Ishikawa (cell line): ENCODE data around the gene PPP1R13B.

Source experiments
- CEBPB ChIP-seq: IDR thresholded peaks from 2 replicates; pipeline ENCODE4 v1.6.1; 2012
- CREB1 ChIP-seq: IDR thresholded peaks from 2 replicates; pipeline ENCODE4 v1.6.1; 2012; ENCODE audit warnings: low read depth
- EGR1 ChIP-seq: IDR thresholded peaks from 2 replicates; pipeline ENCODE4 v1.6.1; 2012
- EP300 ChIP-seq: IDR thresholded peaks from 2 replicates; pipeline ENCODE4 v1.6.1; 2012; ENCODE audit warnings: borderline replicate concordance
- FOXM1 ChIP-seq: IDR thresholded peaks from 2 replicates; pipeline ENCODE4 v1.6.1; 2012; ENCODE audit warnings: low read depth, borderline replicate concordance
- NFIC ChIP-seq: IDR thresholded peaks from 2 replicates; pipeline ENCODE4 v1.6.1; 2012
- RAD21 ChIP-seq: IDR thresholded peaks from 2 replicates; pipeline ENCODE4 v1.6.1; 2012; ENCODE audit warnings: low read depth
- TAF1 ChIP-seq: IDR thresholded peaks from 2 replicates; pipeline ENCODE4 v1.6.1; 2012; ENCODE audit warnings: low read depth, mild to moderate bottlenecking
- TCF12 ChIP-seq: IDR thresholded peaks from 2 replicates; pipeline ENCODE4 v1.6.1; 2012; ENCODE audit warnings: low read depth
- TEAD4 ChIP-seq: IDR thresholded peaks from 2 replicates; pipeline ENCODE4 v1.6.1; 2012
- YY1 ChIP-seq: IDR thresholded peaks from 2 replicates; pipeline ENCODE4 v1.6.1; 2012; ENCODE audit warnings: low read depth
- ZBTB7A ChIP-seq: IDR thresholded peaks from 2 replicates; pipeline ENCODE4 v1.6.1; 2012; ENCODE audit warnings: low read depth
- TF ChIP-seq, protein P1 (sequence below): IDR thresholded peaks from 2 replicates; pipeline ENCODE4 v1.6.1; 2012
- TF ChIP-seq, protein P2 (sequence below): IDR thresholded peaks from 2 replicates; pipeline ENCODE4 v1.6.1; 2012; ENCODE audit warnings: low read depth, mild to moderate bottlenecking
- TF ChIP-seq, protein P3 (sequence below): IDR thresholded peaks from 2 replicates; pipeline ENCODE4 v1.6.1; 2012

PPP1R13B gene

DNA sequence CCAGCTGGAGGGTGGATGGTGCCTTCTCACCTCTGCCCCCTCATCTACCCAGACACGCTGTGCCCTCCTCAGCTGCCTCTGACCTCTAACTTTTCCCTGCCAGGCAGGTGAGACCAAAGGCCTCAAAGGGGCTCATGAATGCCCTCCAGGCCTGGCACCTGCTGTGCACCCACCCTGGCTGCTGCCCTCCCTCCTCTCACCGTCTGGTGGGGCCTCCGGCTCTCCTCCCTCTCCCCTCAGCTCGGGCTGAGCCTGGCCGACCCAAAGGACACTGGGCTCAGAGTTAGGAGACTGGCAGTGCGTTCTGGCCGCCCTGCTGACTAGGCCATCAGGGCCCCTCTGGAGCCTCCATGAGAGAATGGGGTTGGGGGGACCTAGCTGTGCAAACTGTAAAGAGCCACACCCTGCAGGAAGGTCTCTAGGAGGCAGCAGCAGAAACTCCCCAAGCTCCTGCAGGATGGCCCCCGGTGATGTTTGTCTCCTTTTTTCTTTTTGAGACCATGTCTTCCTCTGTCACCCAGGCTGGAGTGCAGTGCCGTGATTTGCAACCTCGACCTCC lies 40.3 kb upstream of the PPP1R13B start:
- no peak for TF ChIP-seq CREB1
- TF ChIP-seq YY1, result no peak
- TF ChIP-seq EP300, result no peak
- TF ChIP-seq, protein P1, sequence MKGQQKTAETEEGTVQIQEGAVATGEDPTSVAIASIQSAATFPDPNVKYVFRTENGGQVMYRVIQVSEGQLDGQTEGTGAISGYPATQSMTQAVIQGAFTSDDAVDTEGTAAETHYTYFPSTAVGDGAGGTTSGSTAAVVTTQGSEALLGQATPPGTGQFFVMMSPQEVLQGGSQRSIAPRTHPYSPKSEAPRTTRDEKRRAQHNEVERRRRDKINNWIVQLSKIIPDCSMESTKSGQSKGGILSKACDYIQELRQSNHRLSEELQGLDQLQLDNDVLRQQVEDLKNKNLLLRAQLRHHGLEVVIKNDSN, result no peak
- TF ChIP-seq, protein P2, sequence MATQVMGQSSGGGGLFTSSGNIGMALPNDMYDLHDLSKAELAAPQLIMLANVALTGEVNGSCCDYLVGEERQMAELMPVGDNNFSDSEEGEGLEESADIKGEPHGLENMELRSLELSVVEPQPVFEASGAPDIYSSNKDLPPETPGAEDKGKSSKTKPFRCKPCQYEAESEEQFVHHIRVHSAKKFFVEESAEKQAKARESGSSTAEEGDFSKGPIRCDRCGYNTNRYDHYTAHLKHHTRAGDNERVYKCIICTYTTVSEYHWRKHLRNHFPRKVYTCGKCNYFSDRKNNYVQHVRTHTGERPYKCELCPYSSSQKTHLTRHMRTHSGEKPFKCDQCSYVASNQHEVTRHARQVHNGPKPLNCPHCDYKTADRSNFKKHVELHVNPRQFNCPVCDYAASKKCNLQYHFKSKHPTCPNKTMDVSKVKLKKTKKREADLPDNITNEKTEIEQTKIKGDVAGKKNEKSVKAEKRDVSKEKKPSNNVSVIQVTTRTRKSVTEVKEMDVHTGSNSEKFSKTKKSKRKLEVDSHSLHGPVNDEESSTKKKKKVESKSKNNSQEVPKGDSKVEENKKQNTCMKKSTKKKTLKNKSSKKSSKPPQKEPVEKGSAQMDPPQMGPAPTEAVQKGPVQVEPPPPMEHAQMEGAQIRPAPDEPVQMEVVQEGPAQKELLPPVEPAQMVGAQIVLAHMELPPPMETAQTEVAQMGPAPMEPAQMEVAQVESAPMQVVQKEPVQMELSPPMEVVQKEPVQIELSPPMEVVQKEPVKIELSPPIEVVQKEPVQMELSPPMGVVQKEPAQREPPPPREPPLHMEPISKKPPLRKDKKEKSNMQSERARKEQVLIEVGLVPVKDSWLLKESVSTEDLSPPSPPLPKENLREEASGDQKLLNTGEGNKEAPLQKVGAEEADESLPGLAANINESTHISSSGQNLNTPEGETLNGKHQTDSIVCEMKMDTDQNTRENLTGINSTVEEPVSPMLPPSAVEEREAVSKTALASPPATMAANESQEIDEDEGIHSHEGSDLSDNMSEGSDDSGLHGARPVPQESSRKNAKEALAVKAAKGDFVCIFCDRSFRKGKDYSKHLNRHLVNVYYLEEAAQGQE, result no peak
- no peak for TF ChIP-seq TEAD4
- no peak for TF ChIP-seq EGR1
- TF ChIP-seq ZBTB7A, result no peak
- TF ChIP-seq NFIC, result no peak
- TF ChIP-seq, protein P3, sequence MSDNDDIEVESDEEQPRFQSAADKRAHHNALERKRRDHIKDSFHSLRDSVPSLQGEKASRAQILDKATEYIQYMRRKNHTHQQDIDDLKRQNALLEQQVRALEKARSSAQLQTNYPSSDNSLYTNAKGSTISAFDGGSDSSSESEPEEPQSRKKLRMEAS, result no peak
- TF ChIP-seq TAF1, result no peak
- no peak for TF ChIP-seq CEBPB

DNA sequence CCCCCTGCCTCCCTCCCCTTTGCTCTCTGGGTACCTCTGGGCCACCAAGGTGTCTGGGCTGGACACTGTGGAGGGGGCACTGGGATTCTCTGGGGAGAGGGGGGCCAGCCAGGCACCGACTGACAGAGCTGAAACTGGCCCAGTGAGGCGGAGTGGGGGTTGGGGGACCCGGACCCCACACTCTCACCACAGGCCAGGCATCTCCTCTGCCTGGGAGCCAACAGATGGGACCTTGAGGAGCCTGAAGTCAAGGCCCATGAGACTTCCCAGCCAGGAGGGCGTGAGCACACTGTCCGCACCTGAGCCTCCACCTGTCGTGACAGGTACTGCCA lies 39.8 kb upstream of the PPP1R13B start:
- TF ChIP-seq CEBPB (no peak), EGR1 (no peak), TAF1 (no peak)
- TF ChIP-seq, protein P2, result no peak
- TF ChIP-seq, protein P3, result no peak

DNA sequence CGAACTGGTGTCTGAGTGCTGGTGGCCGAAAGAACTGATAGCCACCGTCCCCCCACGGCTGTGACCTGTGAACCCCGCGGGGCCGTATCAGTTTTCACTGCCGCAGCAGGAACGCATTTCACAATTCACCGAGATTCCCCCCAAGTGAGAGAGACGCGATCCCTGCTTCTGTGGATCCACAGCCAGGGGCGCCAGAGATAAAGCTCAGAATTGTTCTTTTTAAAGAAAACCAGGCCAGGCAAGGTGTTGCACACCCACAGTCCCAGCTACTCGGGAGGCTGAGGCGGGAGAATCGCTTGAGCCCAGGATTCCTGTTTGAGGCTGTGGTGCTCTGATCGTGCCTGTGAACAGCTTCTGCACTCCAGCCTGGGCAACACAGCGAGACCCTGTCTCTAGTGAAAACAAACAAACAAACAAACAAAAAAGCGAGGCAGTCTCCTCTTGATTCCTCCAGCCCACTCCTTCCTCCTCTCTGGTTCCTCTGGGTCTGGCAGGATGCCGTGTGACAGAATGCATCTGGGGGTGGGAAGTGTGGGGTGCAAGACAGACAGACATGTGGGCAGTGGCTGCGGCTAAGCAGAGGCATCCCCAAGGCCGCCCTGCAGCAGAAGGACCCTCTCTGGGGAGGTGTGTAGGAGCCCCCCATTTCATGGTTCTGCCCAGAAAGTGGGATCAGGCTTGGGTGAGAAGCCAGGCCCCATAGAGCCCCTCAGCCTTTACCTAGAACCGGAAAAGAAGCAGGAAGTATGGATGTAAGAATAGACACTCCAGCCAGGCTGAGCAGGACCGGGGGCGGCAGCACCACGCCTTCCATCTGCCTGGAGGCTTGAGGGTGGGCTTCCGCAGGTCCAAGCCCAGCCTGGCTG lies 39.2 kb upstream of the PPP1R13B start:
- no peak for TF ChIP-seq YY1
- TF ChIP-seq CEBPB, result 0 out of 2 replicates have a peak, but pooled peaks have one; percentile 11

DNA sequence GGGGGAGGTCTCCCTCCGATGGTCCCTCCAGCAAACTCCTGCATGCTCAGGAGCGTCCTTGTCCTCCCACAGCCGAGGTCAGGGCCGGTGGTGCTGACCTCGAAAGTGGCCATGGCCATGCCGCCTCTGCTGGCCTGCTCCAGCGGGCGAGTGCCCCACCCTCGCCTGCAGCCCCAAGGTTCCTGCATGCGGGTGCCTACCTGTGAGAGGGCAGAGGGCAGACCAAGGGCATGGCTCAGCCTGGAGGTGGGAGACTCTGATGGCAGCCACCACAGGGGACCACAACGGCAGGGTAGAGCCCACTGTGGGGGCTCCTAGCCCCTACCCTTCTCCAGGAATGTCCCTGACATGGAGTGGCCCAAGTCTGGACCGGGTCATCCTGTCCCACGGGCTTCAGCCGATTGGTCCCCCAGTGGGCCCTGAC lies 38.1 kb upstream of the PPP1R13B start:
- TF ChIP-seq ZBTB7A (no peak), TEAD4 (no peak), TCF12 (no peak), TAF1 (no peak), CREB1 (no peak), RAD21 (no peak), CEBPB (no peak), EGR1 (no peak)
- TF ChIP-seq, protein P2, result no peak
- TF ChIP-seq, protein P1, result no peak

DNA sequence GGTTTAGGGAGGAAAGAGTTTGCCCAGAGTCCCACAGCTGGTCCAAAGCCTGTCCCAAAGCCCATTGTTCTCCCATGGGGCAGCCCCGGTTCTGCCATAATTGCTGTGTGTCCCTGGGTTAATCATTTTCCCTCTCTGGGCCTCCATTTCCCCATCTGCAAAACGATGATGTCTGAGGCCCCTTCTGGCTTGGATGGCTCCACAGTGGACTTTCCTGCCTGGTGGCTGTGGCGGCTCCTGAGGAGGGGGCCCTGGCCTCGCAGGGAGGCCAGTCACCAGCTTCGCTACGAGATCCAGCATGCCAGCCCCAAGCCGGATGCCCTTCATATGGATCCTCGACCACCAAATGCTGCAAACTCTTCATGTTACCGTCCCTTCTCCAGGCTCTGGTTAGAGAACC lies 37.5 kb upstream of the PPP1R13B start:
- TF ChIP-seq NFIC (no peak), CREB1 (no peak), ZBTB7A (no peak), FOXM1 (no peak), TCF12 (no peak), CEBPB (no peak), EP300 (no peak), YY1 (no peak), EGR1 (no peak), RAD21 (no peak), TAF1 (no peak), TEAD4 (no peak)
- TF ChIP-seq, protein P3, result no peak
- TF ChIP-seq, protein P2, result no peak
- TF ChIP-seq, protein P1, result no peak
